GM13977 (cell line): ENCODE results near the gene LSAMP.
"Not testable (repeated sequence)": the region's sequence is repeated elsewhere in the genome, so short reads cannot be mapped to it uniquely, and the experiment has no call there.

Experiments used
- DNase-seq: peaks from one replicate; pipeline ENCODE4 v3.0.0; 2012; ENCODE audit warnings: low spot score
- CTCF ChIP-seq: IDR thresholded peaks from 2 replicates; pipeline ENCODE4 v1.5.1; 2012; ENCODE audit warnings: mild to moderate bottlenecking, control low read depth; ENCODE audit not compliant: insufficient read depth; ENCODE audit errors: extremely low read depth, missing control alignments
- in situ Hi-C: fragments of 300-500 bp; cut with MboI; formaldehyde crosslinking; loops from one replicate; pipeline ENCODE4 v1.12.0; 2022; ENCODE audit warnings: low sequenced_read_pairs, low pct_unique_long_range_greater_than_20kb, mixed read lengths, inconsistent platforms; ENCODE audit not compliant: unreplicated experiment

LSAMP gene

DNA sequence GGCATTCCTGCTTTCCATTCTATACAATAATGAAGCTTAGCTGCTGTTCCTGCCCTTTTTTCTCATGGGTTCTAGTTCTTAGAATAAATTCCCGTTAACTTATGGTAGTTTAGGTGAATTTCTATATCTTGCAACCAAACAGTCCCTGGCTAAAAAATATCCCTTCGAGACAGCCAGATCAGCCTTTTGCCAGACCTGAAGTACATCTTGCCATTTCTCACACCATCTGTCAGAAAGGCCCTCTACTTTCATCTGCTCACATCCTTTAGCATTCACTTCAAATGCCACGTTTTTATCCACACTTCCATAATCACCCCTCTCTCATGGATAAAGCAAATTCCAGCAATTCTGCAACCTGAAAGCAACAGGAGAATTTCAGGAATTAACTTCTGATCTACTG, 676.6 kb downstream of the LSAMP start:
- TF ChIP-seq CTCF: no peak
- DNase-seq: no peak
- in situ Hi-C loops: no loop called here

DNA sequence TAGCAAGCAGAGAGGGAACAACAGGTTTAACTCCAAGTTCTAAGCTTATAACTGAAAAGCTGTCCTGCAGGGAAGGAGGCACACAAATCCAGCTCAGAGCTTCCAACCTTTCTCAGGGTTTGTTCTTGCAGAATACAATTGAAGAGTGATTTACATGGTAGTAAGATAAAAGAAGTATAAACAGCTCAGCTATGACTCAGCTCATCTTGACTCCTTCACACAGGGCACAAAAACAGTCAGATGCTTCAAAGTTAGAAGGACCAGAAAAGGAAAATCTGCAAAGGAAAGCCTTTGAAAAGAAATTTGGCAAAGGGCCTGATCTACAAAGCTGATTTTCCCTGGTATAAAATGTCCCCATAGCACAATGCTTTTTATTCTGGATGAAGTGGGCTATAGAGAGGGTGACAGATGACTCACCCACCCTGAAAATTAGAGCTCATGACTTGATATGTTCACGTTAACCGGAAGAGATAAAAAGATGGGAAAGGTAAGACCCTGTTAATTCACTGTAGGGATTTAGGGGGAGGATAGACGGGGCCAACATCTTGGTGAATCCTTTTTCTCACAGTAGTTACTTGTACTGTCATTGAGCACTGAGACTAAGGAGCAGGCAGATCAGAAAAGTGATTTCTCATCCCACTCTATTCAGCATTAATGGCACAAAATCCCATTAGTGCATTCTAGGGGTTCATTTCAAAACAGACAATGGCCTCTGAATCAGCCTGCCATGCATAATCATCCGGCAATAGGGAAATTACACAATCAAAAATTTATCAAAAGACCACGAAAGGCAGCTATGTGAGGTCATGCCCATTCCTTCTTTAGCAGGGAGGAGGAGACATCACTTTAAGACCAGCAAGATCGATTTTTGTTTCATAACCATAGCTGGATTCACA, 678.5 kb downstream of the LSAMP start:
- no peak for TF ChIP-seq CTCF
- in situ Hi-C loops: no loop called here
- DNase-seq: no peak

- in situ Hi-C loops: no loop called here
- no peak for DNase-seq
- TF ChIP-seq CTCF: no peak
These were observed 683.4 kb downstream of the LSAMP start for GRCh38 chr3:115761927-115762305.

GRCh38 chr3:115760716-115761115, 684.6 kb downstream of the LSAMP start:
- in situ Hi-C loops: no loop called here
- no peak for TF ChIP-seq CTCF
- DNase-seq: no peak

- no peak for DNase-seq
- no peak for TF ChIP-seq CTCF
- in situ Hi-C loops: no loop called here
These were observed 687.1 kb downstream of the LSAMP start for GRCh38 chr3:115758076-115758763.

DNA sequence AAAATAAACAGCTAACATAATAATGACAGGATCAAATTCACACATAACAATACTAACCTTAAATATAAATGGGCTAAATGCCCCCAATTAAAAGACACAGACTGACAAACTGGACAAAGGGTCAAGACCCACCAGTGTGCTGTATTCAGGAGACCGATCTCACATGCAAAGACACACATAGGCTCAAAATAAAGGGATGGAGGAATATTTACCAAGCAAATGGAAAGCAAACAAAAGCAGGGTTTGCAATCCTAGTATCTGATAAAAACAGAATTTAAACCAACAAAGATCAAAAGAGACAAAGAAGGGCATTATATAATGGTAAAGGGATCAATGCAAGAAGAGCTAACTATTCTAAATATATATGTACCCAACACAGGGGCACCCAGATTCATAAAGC, 692.3 kb downstream of the LSAMP start:
- DNase-seq, in situ Hi-C loops: not testable (repeated sequence)
